HL-60/S4 treated with retinoic acid at 250 ng/mL for 4 days and 3 days (cell line): ENCODE measurements around the gene XKR7.

Source experiments
- in situ Hi-C: fragments of 300-500 bp; cut with MboI; formaldehyde crosslinking; loops from 2 replicates; pipeline ENCODE4 v1.7.0; 2022; ENCODE audit warnings: low sequenced_read_pairs

The XKR7 gene

DNA sequence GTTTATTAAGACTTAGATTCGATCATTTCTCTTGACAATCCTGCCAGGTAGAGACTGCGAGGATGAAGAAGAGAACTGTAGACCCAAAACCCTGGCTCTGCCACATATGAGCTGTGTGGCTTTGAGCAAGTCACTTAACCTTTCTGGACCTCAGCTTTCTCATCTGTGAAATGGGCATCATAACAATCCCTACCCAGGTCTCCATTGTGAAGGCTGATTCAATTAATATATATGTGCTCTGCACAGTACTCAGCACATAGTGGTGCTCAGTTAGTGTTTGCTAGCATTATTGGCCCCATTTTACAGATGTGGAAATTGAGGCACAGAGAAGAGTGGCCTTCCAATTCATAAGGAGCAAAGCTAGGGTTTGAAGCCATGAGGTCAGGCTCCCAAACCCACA is 7.9 kb downstream of the XKR7 start:
- in situ Hi-C loops: no loop called here

DNA sequence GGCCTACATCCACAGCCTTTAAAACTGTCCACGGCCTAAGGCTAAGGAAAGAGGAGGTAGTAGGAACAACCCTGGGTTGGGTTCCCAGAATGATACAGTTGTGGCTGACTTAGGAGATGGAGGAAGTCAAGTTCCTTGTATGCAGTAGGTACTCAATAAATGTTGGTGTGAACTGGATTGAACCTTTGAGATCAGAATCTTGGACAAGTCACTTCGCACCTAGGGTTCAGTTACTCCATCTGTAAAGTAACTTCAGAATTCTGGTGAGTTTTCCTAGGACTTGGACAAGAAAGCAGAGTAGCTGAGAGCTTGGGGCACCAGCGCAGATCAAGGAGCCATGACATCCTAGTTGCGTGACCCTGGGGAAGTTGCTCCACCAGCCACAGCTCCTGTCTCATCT is 9.1 kb downstream of the XKR7 start:
- in situ Hi-C loops: no loop called here

DNA sequence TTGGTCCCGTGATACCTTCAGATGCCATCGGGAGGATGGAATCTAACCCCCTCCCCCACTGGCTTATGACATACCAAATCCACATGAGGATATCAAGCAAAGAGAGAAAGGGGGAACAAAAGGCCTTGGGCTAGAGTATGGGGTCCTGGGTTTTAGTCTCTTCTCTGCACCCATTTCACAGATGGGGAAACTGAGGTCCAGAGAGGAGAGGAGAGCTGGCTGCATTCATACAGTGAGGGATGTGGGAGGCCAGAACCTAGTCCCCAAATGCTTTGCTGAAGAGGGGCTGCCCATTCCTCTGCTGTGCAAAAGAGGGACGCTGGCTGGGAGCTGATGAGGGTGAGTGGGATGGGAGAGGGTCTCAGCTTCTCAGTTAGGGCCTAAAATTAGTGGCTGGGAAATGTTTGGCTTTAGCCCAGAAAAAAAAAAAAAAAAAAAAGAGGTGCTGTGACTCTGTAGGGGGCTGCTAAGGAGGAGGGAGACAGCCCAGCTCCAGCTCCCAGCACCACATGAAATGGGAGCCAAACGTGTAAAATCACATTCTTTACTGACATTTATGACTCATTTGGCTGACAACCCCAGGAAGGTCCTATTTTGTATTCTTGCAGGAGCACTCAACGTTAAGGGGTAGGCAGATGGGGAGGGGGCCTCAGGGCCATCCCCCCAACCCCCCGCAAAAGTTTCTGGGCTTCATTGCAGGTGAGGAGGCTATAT is 11.9 kb downstream of the XKR7 start:
- in situ Hi-C loops: no loop called here

DNA sequence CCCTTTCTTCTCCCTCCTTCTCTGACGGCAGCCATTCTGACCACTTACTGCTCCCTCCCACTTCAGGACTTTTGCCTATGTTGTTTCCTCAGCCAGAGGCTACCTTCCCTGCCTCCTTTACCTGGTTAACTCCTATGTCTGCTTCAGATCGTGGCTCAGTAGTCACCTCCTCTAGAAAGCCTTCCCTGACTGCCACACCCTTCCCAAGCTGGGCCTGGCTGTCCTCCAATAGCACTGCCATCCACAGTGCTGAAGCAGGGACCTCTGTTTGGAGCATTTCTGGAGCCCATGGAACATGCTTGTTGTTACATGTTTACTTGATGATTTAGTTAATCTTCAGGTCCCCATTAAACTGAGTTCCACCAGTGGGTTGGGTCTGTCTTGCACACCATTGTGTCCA is 13.8 kb downstream of the XKR7 start:
- in situ Hi-C loops: no loop called here

DNA sequence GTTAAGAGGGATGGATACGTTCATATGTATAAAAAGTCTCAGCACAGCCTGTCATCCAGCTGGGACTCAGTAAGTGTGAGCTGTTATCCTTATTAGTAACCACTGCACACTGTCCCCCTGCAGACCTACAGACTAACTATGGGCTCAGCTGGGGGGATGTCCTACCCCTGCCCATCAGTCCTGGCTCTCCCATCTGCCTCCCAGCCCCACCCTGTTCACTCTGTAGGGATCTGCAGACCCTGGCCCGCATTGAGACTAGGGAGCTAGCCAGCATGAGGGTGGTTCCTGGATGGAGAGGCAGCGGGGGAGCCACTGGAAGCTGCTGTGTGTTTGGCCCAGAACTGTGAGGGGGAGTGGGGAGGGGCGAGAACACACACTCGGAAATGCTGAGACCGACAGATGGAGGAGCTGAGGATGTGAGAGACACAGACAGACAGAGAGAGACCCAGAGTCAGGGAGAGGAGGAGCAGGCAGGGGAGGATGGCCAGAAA is 17.1 kb downstream of the XKR7 start:
- in situ Hi-C loops: no loop called here

DNA sequence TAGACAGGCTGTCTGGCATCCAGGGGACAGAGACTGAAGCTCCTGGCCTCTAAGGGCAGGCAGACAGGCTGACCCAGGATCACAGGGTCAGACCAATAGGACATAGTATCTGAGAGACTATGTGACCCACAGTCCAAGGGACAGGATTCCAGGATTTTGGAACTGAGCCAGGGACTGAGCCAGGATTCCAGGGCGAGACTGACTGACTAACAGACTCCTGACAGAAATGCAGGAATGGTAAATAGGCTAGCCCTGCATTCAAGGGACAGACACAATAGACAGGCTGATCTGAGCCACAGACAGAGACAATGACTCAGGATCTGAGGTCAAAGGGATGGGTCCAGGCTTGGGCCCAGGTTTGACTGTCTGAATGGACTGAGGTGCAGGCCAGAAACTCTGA is 19.8 kb downstream of the XKR7 start:
- in situ Hi-C loops: no loop called here

DNA sequence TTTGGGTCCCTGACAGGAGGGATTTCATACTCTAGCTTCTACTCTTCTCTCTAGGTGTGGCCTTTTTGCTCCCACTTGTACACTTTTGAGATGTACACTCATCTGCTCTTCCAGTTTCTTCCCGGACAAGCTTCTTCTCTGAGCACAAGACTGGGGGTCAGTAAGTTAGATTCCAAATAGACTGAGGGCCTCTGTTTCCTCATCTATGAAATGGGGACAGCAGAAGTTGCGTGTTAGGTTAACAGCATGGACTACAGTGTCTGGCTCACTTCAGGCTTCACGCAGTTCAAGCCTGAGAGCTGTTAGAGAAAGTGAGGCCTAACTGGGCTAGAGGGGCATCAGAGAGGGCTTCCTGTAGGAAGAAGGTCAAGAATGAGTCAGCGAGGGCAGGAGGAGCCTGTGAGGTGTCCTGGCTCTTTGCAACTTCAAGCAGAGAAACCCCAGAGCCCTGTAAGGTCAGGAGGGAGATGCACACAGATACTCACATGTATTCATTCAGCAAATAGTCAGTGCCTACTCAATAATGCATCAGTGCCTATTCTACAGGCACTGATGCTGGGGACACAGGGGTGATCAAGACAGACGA is 20.6 kb downstream of the XKR7 start:
- in situ Hi-C loops: no loop called here

DNA sequence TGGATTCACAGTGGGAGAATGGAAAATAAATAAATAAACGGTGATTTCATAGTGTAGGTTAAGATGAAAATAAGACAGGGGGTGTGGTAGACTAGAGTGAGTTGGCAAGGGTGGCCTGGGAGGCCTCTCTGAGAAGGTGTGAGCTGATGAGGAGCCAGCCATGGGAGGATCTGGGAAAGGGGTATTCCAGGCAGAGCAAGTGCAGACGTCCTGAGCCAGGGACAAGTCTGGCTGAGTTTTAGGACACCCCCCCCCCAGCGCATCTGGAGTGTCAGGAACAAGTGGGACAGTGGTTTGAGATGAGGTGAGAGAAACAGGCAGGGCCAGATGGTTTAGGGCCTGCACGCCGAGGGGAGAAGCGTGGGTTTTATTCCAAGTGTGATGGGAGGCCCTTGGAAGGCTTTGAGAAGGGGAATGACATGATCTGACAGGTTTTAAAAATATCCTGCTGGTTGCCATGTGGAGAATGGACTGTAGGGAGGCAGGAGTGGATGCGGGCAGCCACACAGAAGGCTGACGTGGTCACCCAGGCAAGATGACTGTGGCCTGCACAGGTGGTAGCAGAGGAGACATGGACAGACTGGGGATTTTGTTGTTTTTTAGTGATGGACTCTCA is 21.2 kb downstream of the XKR7 start:
- in situ Hi-C loops: no loop called here

DNA sequence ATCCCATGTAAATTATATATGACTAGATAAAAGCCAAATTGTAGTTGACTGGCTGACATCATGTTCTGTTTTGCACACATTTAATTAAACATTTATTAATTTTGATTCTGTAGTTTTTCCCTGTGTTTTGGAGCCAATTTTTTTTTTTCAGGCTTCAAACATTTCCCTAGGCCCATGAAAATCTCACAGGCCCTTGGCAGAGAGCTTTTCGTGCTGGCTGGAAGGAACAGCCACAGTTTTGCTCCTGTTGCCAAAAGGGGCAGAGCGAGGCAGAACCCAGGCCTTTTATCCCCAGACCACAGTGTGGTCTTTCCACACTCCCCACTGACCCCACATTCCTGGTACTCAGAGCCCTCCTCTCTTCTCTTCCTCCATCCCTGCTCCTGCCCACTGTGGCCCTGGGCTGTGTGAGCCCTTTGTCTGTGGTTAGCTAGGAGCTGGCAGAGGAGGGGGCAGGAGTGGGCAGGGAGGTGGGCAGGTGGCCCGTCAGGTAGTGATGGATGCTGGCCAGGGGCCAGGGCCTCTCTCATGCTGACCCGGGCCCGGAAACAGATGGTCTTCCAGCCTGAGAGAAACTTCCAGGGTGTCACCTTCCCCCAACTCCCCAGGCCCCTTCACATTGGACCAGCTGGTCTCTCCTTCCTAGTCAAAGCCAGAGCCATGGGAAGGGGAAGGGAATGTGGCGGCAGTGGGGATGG is 22.8 kb downstream of the XKR7 start:
- in situ Hi-C loops: no loop called here

DNA sequence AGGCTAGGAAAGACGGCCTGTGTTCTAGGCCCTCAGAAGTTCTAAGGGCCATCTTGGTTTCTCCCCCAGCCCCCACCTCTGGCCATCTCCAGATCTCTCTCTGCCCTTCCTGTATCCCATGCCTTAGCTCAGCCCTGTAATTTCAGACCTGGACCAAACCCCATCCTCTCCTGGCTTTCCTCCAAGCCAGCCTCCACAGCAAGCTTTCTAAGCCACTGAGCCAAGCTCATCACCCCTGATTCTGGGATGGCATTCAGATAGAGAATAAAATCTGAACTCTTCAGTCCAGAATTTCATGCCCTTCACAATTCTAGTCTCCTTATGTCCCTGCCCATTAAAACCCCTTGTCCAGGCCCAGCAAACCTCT is 23.4 kb downstream of the XKR7 start:
- in situ Hi-C loops: no loop called here

DNA sequence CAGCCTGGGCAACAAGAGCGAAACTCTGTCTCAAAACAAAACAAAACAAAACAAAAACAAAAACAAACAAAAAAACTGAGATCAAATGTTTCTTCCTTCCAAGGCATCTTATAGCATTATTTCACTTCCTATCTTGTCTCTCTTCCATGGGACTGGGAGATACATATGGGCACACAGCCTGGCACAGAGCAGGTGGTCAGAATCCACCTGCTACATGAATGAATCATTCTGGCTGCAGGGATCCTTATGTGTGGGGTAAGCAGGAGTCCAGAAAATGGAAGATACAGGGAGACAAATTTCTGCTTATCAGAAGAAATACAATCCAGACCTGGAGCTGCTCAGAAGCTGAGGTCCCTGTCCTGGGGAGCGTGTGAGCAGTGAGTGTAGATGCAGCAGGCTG is 24.1 kb downstream of the XKR7 start:
- in situ Hi-C loops: no loop called here

DNA sequence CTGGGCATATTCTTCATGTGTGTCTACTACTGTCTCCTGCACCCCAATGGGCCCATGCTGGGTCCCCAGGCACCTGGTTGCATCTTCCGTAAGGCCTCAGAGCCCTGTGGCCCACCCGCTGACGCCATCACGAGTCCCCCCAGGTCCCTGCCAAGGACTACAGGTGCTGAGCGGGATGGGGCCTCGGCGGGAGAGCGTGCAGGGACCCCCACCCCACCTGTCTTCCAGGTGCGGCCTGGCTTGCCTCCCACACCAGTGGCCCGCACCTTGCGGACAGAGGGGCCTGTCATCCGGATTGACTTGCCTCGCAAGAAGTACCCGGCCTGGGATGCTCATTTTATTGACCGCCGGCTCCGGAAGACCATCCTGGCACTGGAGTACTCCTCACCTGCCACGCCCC is 29.0 kb downstream of the XKR7 start:
- in situ Hi-C loops: no loop called here

DNA sequence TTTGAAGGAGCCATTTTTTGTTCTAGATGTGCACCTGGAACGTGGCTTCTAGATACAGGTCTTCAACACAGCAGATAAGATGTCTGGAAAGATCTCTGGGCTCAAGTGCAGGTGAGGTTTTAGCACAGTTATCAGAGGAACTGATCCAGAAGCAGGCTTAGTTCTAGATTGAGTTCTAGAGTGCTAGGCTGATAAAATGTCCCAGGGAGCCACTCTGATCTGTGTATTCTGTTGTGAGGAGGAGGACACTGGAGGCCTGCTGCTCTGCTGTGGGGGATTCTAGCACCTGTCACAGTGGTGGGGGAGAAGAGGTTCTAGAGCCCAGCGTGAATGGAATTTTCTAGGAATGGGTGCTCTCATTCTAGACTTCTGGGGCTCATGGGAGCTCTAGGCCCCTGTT is 30.3 kb downstream of the XKR7 start:
- in situ Hi-C loops: no loop called here

DNA sequence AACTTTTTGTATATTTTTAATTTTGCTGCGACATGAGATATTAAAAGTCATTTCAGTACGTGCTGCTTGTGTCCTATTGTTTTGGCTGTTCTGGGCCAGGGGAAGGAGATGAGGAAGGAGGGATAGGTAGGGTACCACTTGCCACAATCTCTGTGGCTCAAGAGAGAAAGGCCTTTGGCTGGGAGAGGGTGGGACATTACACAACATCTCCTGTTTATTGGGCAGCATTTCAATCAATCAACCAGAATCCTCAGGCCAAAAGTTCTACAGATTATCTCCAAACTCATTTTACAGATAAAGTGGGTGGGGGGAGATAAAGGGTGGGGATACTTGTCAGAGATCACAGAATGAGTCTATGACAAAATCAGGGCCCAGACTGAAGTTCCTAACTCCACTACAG is 35.4 kb downstream of the XKR7 start:
- in situ Hi-C loops: no loop called here

DNA sequence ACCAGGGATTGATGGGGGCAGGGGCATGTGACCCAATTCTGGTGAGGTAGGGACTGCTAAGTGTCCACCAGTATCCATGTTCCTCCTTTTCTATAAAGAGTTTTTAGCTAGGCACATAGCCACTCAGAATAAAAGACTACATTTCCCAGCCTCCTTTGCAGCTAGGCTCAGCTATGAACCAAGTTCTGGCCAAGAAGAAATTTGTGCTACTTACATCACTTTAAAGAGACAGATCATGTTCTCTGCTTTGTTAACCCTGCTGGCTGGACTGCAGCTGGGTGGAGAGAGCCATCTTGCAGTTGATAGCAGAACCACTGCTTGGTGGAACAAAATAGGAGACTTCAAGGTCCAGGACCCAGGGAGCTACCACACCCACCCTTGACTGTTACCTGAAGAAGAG is 37.0 kb downstream of the XKR7 start:
- in situ Hi-C loops: no loop called here

DNA sequence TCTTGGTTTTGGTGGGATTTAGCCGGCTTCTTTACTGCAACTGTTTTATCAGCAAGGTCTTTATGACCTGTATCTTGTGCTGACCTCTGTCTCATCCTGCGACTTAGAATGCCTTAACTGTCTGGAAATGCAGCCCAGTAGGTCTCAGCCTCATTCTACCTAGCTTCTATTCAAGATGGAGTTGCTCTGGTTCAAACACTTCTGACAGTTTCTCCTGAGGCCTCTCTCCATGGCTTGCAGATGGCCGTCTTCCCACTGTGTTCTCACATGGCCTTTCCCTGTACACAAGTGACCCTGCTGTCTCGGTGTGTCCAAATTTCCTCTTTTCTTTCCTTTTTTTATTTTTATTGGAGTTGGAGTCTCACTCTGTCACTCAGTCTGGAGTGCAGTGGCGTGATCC is 38.1 kb downstream of the XKR7 start:
- in situ Hi-C loops: no loop called here

DNA sequence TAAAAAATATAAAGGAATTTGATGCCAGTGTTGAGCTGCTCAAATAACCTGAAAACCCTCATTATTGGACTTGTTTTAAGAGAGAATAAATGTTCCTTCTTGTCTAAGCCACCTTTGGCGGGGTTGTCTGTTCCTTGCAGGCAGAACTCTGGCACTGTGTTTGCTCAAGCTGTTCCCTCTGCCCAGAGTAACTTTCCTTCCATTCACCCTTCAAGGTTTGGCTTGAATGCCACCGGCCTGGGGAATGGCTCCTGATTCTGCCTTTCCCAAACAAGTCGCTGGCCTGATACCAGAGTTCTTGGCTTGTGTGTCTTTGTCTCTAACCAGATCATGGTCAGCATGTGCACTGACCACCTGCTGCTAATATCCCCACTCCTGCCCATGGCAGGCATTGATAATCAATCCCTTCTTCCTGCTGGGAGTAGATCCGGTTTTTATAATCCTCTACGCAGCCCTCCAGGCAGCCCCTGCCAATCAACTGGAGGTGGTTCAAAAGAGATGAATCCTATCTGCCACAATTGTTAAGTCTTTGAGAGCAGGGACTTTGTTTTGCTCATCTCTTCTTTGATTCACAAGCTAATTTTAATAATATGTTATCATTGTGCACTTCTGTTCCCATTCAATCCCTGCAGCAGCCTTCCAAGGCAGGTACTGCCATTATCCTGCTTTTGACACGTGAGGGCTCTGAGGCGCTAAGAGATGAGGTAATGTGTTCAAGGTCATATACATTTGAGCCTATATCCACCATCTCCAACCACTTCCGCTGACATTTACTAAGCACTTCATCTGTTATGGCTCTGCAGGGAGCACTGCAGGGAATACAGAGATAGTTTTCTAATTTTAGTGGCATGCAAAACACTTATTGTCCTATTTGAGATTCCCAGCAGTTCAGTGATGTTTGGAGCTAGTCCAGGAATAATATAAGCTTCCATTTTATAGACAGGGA is 39.2 kb downstream of the XKR7 start:
- in situ Hi-C loops: no loop called here

DNA sequence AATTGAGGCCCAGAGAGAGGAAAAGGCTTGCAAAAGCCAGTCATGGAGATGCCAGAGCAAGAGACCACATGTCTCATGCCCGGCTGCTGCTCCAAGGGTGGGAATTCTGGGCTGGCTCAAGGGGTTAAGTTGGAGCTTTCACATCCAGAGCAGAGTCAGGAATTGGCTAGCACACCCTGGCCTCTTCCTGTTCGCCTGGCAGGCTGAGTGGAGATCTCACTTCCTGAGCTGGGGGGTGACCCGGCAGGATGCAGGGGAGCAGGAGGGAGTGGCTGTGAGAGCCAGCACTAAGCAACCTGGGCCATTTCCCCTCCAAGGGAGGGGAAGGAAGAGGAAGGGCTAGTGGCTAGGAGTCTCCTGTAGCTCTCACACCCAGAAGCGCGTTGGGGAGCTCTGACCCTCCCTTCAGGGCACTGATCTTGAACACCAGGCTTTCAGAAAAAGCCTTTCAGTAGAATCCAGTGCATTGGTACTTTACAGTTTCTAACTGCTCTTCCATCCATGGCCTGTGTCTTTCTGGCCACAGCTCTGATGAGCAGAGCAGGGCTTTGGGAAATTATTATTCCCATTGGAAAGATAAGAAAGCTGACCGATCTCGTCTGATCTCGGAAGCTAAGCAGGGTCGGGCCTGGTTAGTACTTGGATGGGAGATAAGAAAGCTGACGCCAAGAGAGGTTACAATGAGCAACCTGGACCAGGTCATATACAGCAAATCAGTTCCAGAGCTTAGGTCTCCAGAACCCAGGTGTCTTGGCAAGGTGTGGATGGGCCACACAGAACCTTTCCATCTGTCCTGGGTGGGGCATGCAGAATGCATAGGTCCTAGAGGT is 40.1 kb downstream of the XKR7 start:
- in situ Hi-C loops: no loop called here

DNA sequence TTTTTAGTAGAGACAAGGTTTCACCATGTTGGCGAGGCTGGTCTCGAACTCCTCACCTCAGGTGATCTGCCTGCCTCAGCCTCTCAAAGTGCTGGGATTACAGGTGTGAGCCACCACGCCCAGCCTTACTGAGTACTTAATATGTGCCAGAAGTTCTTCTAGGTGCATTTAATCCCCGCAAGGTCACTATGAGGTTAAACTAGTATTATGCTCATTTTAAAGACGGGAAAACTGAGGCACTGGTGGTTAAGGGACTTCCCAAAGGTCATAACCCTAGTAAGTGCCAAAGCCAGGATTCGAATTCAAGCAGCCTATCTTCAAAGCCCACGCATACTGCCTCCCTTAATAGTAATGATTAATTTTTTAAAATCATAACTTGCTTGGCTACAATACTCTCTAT is 41.6 kb downstream of the XKR7 start:
- in situ Hi-C loops: no loop called here

DNA sequence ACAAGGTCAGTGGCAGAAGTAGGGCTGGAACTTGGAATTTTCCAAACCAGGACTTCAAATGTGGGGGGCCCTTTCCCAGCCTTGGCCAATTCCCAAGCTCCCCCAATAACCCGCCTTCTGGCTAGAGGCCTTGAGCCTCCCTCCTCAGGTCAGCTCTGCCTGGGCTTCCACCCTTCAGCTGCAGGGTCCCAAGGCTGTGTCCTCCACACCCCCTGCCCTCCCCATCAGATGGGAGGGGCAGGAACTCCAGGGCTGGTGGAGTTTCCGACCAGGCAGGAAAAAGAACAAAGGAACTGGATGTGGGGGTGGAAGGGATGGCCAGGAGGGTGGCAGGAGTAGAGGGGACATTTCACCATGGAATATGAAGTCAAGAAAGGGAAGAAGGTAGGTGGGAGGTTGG is 42.1 kb downstream of the XKR7 start, which contains the start of gene CCM2L:
Gene CCM2L (plus strand): TSS at position 338 of the 400 bp plus-strand sequence. CDS start 17 bp downstream, at position 355.
- in situ Hi-C loops: no loop called here
